Islet precursor cell (in vitro differentiated cells): Measurements from ENCODE around the gene NPDC1.

Source experiments
- DNase-seq: peaks from one replicate; pipeline ENCODE4 v3.0.0-alpha.2; 2018

NPDC1 gene

DNA sequence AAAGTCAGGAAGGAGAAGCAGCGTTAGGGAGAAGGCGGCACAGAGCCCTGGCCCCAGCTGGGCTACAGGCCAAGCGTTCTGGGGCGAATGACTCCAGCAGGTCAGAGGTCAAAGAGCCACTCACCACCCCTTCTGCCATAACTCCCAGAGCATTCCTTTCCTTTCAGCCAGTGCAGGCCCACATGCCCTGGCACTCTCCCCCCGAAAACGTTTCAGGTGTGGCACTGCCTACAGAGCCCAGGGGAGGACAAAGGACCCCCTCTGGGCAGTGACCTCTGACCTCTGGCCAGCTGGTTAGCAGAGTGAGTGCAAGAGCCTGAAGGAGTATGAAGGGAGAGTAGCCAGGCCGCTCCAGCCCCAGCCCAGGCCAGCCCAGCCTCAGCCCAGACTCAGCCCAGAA is 22.8 kb downstream of the NPDC1 start:
- DNase-seq, result no peak

DNA sequence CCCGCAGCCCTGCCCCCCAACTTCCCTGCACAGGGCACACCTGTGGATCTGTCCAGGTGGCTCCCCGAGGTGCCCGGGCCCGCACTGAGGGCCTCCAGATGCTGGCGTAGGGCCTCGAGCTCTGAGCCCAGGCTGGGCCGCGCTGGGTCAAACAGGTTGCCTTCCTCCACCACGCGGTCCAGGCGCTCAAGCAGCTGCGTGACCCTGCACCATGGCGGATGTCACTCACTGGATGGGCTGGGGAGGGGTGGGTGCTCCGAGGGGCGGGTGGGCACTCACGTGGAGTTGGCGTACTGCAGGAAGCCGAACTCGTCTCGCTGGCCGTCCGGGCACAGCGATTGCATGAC is 23.3 kb downstream of the NPDC1 start:
- no peak for DNase-seq

DNA sequence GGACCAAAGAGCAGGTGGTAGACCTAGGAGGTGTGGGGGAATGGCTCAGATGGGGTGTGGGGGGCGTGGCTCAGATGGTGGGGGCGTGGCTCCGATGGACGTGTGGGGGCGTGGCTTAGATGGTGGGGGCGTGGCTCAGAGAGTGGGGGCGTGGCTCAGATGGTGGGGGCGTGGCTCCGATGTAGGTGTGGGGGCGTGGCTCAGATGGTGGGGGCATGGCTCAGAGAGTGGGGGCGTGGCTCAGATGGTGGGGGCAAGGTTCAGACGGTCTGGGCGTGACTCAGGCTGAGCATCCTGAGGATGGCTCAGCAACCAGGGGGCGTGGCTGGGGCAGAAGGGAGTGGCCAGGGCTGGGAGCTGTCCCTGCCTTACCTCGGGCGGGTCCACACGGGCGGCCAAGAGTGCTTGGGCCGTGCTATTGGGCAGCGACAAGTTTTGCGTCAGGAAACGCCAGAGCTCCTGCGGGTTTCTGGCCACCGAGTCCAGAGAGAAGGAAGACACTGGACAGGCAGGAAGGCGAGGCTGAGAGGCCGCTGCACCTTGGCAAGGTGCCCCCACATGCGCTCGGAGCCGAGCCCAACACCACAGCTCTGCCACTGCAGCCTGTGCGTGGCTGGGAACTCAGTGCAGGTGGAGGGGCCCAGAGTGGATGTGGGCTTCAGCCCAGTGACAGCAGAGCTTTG is 23.9 kb downstream of the NPDC1 start:
- peak; percentile 89 for DNase-seq

DNA sequence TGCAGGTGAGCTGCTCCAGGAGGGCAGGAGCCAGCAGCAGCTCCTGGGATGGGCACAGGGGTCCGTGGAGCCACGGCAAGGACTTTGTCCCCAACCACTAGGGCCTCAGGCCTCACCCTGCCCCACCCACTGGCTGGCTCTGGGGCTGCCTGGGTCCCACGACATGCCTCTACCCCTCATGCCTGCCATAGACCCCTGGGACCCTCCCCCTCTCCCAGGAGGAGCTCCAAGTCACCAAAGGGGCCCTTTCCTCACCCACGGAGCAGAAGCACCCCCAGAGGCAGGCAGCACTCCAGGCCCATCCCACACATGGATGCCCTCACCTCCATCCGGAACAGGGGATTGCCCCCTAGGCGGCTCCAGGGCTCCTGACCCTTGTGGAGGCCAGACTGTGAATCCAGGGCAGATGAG is 24.4 kb downstream of the NPDC1 start:
- no peak for DNase-seq

DNA sequence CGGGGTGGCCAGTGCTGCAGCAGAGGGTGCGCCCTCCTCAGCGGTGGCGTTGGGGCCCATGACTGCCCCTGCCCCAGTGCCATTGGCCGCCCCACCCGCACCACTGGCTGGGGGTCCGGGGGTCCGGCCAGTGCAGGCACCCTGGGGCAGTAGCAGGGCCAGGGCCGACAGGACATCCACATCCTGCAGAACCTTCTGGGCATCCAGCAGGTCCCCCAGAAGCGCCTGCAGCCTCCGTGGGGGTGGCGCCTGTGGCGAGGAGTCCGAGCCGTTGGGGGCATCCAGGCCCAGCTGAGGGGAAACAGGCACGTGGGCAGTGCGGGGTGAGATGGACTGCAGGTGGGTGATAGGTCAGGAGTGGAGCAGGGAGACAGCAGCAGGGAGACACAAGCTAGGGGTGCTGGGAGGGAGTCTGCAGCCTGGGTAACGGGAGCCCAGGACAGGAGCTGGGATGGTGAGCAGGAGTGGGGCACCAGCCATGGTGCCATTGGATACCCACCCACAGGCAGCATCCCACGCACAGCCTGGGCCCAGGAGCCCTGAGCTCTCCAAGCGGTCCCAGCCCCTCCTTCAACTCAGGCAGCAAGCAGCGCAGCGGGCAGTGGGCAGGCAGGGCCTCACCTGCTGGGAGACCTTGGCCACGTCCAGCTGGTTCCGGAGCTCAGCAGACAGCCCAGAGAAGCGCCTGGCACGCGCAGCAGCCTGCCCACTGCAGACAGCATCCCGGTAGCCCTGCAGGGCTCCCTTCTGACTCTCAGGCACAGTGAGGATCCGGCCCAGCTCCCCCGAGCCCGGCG is 25.0 kb downstream of the NPDC1 start:
- DNase-seq, result no peak

DNA sequence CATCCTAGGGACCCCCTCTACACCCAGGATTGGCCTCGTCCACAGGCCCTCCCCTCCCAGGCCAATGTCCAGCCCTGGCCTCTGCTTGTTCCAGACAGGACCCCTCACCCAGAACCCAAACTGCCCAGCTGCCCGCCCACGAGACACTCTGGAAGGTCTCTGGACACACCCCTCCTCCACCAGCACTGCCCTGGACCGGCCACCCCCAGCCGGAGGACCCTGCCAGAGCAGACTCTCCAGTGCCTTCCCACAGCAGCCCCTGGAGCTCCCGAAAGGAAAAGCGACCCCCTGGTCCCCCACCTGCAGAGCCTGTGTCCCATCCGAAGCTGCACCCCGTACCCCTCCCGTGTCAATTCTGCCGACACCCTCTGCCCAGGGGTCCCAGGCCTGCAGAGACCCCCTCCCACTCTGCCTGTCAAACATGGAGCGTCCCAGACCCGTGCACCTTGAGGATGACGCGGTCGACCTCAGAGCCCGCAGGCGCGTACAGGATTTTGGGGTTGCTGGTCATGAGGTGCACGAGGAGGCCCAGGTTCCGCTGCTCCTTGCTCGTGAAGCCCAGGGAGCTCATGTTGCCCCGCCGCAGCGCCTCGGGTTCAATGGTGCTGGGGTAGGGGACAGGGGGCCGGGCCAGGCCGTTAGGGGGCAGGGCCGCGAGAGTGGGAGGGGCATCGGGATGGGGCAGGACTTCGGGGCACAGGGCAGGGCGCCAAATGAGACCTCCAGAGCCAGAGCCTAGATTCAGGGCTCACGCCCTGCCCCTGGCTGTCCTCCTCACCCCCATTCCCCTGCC is 25.9 kb downstream of the NPDC1 start:
- DNase-seq, result no peak

DNA sequence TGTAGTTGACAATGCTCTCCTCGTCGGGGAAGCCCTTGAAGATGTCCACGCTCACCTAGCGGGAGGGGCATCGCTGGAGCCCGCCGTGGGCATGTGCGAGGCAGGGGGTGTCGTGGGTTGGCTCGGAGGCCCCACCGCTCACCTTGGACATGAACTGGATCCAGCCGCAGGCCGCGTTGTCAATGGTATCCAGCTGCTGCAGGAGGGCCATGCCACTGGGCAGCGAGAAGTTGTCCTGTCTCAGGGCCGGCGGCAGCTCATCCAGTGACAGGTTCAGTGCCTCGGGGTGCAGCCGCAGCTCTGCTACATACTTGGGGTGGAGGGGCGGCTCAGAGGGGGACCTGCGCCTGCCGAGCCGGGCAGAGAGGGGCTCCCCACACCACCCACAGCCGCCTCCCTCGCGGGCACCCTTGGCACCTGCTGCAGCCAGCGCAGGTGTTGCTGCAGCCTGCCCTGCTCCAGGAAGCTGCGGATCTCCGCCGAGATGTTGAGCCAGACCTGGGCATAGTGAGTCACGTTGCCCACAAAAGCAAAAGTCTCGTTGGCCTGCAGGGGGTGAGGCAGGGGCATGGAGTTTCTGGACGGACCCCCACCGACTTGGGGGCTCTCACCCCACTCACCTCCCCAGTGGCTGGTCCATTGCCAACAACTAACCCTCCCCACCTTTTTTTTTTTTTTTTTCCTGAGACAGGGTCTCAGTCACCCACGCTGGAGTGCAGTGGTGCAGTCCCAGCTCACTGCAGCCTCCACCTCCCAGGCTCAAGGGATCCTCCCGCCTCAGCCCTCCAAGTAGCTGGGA is 27.0 kb downstream of the NPDC1 start:
- DNase-seq, result no peak

DNA sequence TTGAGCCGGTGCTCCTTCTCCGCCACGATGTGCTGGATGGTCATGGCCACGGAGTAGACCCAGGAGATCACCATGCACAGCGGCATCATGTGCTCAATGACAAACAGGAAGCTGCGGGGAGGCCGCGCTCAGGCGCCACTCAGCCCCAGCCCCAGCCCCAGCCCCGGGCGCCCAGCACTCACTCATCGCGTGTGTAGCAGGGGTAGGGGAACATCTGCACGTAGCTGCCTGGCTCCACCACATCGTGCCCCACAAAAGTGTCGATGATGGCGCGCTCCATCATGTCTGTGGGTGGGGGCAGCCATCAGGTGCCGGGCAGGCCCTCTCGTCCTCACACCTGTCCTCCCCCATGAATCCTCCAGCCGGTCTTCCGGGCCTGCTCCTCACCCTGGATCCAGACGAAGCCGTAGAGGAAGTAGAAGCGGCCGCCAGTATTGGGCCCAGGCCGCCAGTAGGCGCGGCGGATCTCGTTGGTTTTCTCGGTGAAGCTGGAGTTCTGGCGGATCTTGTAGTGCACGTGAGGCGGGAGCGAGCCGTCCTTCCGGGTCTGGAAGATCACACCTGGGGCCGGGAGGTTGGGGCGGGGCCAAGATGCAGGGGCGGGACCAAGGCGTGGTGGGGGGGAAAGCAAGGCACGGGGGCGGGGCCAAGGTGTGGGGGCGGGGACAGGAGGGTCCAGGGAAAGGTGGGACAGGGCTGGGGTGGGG is 28.0 kb downstream of the NPDC1 start:
- DNase-seq, result no peak

DNA sequence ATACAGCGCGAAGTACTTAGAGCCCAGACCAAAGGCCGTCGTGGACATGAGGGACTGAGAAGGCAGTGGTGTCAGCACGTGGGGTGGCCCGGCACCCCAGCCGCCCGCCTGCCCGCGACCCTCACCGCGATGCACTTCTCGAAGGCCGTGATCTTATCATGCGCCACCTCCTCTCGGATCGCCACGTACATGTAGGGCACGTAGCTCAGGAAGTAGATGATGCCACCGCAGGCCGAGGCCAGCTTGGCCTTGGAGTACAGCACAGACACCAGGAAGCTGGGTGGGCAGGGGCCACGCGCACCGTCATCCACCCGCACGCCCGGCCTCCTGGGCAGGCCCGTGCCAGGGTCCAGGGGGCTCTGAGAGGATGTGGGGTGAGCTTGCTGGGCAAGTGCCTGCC is 28.9 kb downstream of the NPDC1 start:
- no peak for DNase-seq

DNA sequence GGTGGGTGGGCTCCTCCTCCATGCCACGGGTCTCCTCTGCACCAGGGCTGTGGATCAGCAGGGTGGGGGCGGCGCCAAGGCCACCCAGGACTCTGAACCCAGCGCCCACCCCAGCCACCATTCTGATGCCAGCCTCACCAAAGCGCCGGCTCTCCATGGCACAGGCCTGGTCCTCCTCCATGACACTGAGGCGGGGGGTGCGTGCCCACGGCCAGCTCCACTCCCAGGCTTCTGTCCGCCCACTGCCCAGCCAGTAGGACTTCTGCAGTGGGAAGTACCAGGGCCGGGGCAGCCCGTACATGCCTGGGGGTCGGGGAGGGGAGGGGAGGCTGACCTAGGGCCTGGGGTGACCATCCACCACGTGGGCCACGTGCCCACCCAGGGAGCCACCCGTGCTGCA is 29.5 kb downstream of the NPDC1 start:
- DNase-seq, result no peak

DNA sequence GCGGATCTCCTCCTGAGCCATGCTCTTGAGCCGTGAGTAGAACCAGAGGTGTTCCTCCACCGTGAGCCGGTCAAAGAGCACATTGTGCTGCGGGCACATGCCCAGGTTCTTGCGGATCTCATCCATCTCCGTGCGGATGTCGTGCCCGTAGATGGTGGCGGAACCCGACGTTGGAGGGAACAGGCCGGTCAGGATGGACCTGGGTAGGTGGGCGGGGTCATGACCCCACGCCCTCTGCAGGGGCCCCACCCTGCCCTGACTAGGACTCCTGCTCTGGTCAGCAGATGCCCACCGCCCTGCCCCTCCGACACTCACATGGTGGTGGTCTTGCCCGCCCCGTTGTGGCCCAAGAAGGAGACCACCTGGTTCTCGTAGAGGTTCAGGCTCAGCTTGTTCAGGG is 30.0 kb downstream of the NPDC1 start:
- DNase-seq, result no peak

DNA sequence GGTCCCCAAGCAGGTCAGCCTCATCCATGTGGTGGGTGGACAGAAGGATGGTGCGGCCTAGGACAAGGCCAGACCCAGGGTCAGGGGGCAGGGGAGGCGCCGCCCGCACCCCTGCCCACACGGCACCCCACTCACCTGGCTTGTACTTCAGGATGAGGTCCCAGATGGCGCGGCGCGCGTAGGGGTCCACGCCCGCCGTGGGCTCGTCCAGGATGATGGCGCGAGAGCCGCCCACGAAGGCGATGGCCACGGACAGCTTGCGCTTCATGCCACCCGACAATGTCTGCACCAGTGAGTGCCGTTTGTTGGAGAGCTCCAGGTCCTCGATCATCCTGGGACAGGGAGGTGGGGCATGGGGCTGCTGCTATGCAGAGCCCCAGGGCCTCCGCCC is 30.4 kb downstream of the NPDC1 start:
- DNase-seq, result no peak

DNA sequence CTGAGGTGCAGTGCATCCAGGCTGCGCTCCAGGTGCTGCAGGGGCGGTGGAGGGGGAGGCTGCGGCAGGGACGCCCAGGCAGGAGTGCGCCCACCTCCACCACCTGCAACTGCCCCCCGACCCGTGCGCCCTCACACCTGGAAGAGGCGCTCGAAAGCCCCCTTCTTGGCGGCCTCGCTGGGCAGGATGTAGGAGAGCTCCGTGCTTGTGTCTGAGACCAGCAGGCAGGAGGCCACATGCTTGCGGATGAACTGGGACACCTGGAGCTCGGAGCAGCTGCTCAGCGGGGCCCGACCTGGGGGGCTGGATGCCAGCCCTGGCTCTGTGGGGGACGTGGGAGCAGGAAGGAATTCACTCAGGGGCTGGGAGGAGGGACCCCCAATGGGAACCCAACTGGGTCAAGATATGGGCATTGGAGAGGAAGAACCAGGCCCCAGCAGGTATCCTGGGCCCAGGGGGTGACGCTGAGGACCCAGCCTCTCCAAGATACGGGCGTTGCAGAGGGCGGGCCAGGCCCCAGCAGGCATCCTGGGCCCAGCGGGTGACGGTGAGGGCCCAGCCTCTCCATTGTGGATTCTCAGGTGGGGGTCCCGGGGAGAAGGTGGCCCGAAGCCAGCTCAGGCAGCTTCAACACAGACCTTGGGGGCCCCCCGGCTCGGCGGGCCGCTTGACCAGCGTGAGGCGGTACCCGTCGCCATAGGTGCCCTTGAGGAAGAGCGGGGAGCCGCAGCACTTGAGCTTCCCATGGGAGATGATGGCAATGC is 31.0 kb downstream of the NPDC1 start:
- DNase-seq, result no peak

DNA sequence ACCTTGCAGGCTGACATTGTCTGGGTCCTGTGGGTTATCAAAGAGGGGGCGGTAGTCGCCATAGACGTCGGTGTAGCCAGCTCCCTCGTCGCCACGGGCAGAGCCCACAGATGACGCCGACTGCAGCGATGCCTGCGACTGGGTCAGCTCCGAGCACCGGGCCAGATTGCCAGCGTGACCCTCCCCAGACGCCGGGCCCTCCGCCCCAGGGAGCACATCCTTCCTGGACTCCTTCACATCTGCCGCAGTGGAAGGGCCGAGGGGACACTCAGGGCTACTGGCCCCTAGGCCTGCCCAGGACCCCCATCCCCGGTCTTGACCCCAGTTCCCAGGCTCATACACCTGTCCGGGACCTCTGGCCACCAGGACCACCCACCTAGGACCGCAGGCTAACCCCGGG is 31.8 kb downstream of the NPDC1 start:
- no peak for DNase-seq

DNA sequence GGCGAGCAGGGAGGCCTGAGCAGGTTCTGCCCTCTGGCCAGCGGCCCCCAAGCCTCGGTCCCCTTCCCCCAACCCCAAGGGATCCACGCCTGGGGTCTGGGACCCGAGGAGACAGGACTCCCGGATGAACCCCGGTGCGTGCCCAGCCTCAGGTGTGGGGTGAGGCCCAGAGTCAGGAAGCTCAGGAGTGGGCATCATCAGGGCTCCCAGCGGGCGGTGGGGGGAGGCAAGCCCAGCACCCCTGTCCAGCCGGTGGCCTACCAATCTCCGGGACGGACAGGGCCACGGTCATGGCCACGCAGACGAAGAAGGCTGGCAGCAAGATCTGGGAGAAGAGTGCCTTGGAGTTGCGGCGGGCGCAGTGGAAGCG is 32.4 kb downstream of the NPDC1 start:
- no peak for DNase-seq

DNA sequence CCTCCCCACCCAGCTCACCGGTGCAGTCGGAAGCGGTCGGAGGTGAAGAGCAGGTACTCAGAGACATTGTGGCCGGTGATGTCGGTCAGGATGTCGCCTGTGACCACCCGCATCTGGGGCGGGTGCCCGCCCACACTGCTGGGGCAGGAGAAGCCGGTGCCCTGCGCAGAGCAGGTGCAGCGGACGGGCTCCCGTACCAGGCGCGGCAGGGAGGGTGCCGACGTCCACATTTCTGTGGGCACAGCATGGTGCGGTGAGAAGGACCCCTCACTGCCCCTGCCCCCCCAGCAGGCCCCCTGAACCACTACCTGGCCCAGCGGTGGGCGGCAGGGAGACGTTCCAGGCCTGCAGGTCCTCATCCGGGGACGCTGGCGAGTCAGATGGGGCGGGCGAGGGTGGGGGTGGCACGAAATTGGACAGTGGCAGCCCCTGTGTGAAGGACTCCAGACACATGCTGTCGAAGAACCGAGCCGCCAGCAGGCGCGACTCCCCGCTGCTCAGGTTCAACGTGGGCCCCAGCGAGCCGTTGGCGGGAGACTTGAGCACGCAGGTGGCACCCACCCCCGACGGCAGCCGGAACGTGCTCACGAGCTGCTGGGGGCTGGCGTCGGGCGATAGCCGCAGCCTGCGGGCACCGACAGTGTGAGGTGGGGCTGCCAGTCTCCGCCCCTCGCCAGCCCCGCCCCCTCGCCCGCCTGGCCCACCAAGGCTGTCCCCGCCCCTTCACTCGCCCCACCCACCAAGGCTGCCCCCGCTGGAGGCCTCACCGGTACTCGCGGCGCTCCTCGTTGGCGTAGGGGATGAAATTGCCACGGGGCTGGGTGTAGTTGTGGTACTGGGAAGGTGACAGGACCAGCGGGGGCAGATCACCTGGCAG is 33.0 kb downstream of the NPDC1 start:
- no peak for DNase-seq

DNA sequence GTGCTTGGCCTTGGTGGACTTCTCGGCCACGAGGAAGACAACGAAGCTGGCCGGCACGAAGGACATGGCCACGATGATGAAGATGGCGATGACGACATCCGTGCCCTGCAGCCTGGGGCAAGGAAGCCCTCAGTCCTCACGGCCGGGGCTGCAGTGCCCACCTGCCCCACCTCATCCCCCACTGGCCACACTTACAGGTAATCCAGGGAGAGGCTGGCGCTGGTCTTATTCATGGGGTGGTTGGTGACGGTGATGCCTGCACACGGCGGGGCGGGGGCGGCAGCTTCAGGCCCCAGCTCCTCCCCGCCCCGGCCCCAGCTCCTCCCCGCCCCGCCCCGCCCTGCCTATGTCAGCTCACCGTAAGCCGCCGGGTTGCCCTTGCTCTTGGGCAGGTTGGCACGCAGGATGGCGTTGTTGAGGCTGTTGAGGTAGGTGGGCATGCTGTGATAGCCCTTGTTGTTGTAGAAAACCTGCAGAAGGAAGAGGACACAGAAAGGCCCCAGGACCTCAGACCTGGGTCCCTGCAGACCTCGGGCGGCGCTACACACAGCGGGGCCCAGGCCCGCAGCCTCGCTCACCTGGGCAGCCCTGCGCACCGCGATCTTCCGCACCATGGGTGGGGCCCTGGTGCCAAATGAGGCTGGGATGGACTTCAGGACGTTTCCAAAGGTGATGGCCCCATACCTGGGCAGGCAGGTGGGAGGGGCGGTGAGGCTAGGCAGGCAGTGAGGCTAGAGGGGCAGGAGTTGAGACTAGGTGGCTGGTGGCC is 33.9 kb downstream of the NPDC1 start:
- DNase-seq, result no peak

DNA sequence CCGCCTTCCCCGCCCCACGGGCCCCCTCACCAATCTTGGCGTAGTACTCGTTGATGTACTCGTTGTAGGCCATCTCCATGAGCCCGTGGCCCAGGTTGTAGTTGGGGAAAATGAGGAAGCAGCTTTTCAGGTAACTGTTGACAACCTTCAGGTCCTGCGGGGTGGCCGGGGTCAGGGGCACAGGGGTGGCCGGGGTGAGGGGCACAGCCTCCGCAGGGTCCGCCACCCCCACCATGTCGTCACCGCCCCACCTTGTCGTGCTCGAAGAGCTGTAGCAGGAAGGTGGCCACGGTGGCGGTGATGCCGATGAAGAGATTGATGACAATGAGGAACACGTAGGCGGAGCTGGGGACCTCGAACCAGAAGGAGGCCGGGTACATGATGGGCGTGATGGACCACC is 34.8 kb downstream of the NPDC1 start:
- DNase-seq, result no peak

DNA sequence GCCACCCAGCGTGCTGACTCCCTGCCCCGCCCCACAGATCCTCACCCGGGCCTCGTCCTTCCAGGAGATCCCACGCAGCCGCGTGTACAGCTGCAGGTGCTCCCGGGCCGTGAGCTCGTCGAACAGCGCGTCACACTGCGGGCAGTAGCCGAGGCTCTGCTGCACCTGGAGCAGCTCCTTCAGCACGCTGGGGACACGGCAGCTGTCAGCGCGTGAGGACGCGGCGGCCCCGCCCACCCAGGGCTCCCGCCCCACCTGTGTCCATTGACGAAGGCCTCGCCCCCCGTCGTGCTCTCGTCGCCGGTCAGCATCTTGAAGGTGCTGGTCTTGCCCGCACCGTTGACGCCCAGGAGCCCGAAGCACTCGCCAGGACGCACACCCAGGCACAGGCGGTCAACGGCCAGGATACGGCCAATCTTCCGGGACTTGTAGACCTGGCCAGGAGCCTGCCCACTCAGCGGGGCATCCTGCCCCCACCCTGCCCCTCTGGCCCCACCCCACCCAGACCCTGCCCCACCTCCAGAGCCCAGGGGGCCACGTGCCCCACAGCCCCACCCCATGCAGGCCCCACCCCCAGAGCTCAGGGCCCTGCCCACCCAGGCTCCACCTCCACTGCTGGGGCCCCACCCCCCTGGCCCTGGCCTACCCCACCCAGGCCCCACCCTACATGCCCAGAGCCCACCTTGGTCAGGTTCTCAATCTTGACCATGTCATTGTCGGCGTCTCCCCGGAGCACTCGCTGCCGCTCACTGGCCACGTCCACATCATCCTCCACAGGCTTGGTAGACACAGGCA is 35.8 kb downstream of the NPDC1 start:
- DNase-seq, result no peak
